HEK293T (cell line): ENCODE results near the gene NFAT5.
"Not testable (repeated sequence)": the region's sequence is repeated elsewhere in the genome, so short reads cannot be mapped to it uniquely, and the experiment has no call there.

Experiments
- CTCF ChIA-PET: fragments of 350-600 bp; formaldehyde crosslinking; extraction: SDS; loops from one replicate; lab custom pipeline; 2021; ENCODE audit warnings: antibody characterized with exemption, inconsistent platforms; lab: Yijun Ruan, JAX
- POLR2A ChIA-PET: fragments of 350-600 bp; formaldehyde crosslinking; extraction: SDS; loops from one replicate; lab custom pipeline; 2020; ENCODE audit warnings: antibody characterized with exemption, inconsistent platforms; lab: Yijun Ruan, JAX
- DNase-seq: peaks from one replicate; pipeline ENCODE4 v3.0.0; 2012; ENCODE audit warnings: mixed read lengths; ENCODE audit errors: extremely low spot score
- ARNT ChIP-seq: fragments of 450-650 bp; IDR thresholded peaks from 2 replicates; pipeline ENCODE4 v1.6.1; 2017; ENCODE audit warnings: mild to moderate bottlenecking
- BHLHE40 ChIP-seq: fragments of 450-650 bp; IDR thresholded peaks from 2 replicates; pipeline ENCODE4 v1.6.1; 2016; ENCODE audit warnings: mild to moderate bottlenecking, moderate library complexity, borderline replicate concordance
- CTBP1 ChIP-seq: fragments of 450-650 bp; IDR thresholded peaks from 2 replicates; pipeline ENCODE4 v1.6.1; 2016; ENCODE audit warnings: borderline replicate concordance
- ELF4 ChIP-seq: fragments of 450-650 bp; IDR thresholded peaks from 2 replicates; pipeline ENCODE4 v1.6.1; 2017; ENCODE audit warnings: antibody characterized with exemption
- FOXA1 ChIP-seq: fragments of 450-650 bp; IDR thresholded peaks from 2 replicates; pipeline ENCODE4 v1.6.1; 2016; ENCODE audit warnings: mild to moderate bottlenecking
- FOXK2 ChIP-seq: fragments of 450-650 bp; IDR thresholded peaks from 2 replicates; pipeline ENCODE4 v1.6.1; 2016; ENCODE audit warnings: mild to moderate bottlenecking
- FOXM1 ChIP-seq: fragments of 450-650 bp; IDR thresholded peaks from 2 replicates; pipeline ENCODE4 v1.6.1; 2017; ENCODE audit warnings: mild to moderate bottlenecking, borderline replicate concordance
- HDGF ChIP-seq: fragments of 450-650 bp; IDR thresholded peaks from 2 replicates; pipeline ENCODE4 v1.6.1; 2017; ENCODE audit warnings: antibody characterized with exemption, borderline replicate concordance
- L3MBTL2 ChIP-seq: fragments of 450-650 bp; conservative IDR thresholded peaks from 2 replicates; pipeline ENCODE4 v1.6.1; 2016; ENCODE audit warnings: mild to moderate bottlenecking
- LEF1 ChIP-seq: fragments of 450-650 bp; IDR thresholded peaks from 2 replicates; pipeline ENCODE4 v1.6.1; 2017; ENCODE audit warnings: mild to moderate bottlenecking, borderline replicate concordance
- NFRKB ChIP-seq: fragments of 450-650 bp; IDR thresholded peaks from 2 replicates; pipeline ENCODE4 v1.6.1; 2016; ENCODE audit warnings: mild to moderate bottlenecking, moderate library complexity
- SP1 ChIP-seq: fragments of 450-650 bp; IDR thresholded peaks from 2 replicates; pipeline ENCODE4 v1.6.1; 2017
- SUZ12 ChIP-seq: fragments of 450-650 bp; IDR thresholded peaks from 2 replicates; pipeline ENCODE4 v1.6.1; 2016; ENCODE audit warnings: mild to moderate bottlenecking
- TARDBP ChIP-seq: fragments of 450-650 bp; IDR thresholded peaks from 2 replicates; pipeline ENCODE4 v1.6.1; 2016
- ZNF384 ChIP-seq: fragments of 450-650 bp; IDR thresholded peaks from 2 replicates; pipeline ENCODE4 v1.6.1; 2016
- TF ChIP-seq, protein P1 (sequence below): fragments of 450-650 bp; IDR thresholded peaks from 2 replicates; pipeline ENCODE4 v1.6.1; 2016

The NFAT5 gene

DNA sequence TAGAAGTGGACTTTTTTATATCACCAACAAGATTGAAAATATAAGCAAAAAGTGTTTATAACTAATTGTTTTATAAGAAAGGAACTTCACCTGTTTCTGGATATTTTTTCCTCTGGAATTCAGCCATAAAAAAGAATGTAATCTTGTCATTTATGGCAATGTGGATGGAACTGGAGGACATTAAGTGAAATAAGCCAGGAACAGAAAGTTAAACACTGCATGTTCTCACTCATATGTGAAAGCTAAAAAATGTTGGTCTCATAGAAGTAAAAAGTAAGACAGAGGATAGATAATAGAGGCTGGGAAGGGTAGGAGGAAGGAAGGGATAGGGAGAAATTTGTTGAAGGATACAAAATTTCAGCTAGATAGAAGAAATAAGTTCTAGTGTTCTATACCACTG, 67.6 kb downstream of the NFAT5 start:
- DNase-seq = no peak
- ChIA-PET CTCF (no interaction called here), POLR2A (no interaction called here)
- TF ChIP-seq NFRKB = no peak
- no peak for TF ChIP-seq LEF1
- no peak for TF ChIP-seq HDGF
- TF ChIP-seq BHLHE40 = no peak
- TF ChIP-seq FOXA1 = no peak
- TF ChIP-seq TARDBP = no peak
- TF ChIP-seq FOXK2 = no peak
- TF ChIP-seq, protein P1, sequence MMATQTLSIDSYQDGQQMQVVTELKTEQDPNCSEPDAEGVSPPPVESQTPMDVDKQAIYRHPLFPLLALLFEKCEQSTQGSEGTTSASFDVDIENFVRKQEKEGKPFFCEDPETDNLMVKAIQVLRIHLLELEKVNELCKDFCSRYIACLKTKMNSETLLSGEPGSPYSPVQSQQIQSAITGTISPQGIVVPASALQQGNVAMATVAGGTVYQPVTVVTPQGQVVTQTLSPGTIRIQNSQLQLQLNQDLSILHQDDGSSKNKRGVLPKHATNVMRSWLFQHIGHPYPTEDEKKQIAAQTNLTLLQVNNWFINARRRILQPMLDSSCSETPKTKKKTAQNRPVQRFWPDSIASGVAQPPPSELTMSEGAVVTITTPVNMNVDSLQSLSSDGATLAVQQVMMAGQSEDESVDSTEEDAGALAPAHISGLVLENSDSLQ = no peak

GRCh38 chr16:69636563-69637146, 70.9 kb downstream of the NFAT5 start:
- CTCF ChIA-PET, POLR2A ChIA-PET, DNase-seq: not testable (repeated sequence)

- CTCF ChIA-PET, POLR2A ChIA-PET, DNase-seq: not testable (repeated sequence)
Measured at GRCh38 chr16:69637206-69637865, 71.6 kb downstream of the NFAT5 start.

DNA sequence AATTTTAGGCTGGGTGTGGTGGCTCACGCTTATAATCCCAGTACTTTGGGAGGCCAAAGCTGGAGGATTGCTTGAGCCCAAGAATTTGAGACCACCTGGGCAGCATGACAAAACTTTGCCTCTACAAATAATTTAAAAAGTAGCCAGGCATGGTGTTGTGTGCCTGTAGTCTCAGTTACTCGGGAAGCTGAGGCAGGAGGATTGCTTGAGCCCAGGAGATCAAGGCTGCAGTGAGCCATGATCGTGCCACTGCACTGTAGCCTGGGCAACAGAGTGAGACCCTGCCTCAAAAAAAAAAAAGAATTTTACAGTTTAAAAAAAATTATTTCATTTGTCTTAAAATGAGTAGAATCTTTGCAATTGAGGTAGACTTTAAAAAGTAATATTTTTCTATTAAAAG, 78.2 kb downstream of the NFAT5 start:
- CTCF ChIA-PET = not testable (repeated sequence)

GRCh38 chr16:69644790-69645189, 79.0 kb downstream of the NFAT5 start:
- CTCF ChIA-PET = no interaction called here
- DNase-seq = no peak
- TF ChIP-seq ZNF384 (no peak), LEF1 (no peak), BHLHE40 (no peak), CTBP1 (no peak), FOXK2 (no peak)
- TF ChIP-seq, protein P1 = no peak
- POLR2A ChIA-PET = no interaction called here

More for the DNA sequence above, 78.2 kb downstream of the NFAT5 start:
- POLR2A ChIA-PET, DNase-seq: not testable (repeated sequence)

DNA sequence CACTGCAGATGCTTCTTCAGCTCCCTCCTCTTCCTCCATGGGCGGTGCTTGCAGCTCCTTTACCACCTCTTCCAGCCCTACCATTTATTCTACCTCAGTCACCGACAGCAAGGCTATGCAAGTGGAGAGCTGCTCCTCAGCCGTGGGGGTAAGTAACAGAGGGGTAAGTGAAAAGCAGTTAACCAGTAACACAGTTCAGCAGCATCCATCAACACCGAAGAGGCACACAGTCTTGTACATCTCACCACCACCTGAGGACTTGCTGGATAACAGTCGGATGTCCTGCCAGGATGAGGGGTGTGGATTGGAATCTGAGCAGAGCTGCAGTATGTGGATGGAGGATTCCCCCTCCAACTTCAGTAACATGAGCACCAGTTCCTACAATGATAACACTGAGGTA, 81.3 kb downstream of the NFAT5 start:
- no peak for DNase-seq
- POLR2A ChIA-PET = no interaction called here
- TF ChIP-seq ARNT = no peak
- no peak for TF ChIP-seq FOXM1
- TF ChIP-seq NFRKB = no peak
- no peak for TF ChIP-seq BHLHE40
- TF ChIP-seq TARDBP = no peak
- no peak for TF ChIP-seq SUZ12
- no peak for TF ChIP-seq ZNF384
- no peak for TF ChIP-seq FOXA1
- TF ChIP-seq ELF4 = no peak
- no peak for TF ChIP-seq FOXK2
- TF ChIP-seq CTBP1 = no peak
- no peak for TF ChIP-seq SP1
- no peak for TF ChIP-seq HDGF
- no peak for TF ChIP-seq L3MBTL2
- TF ChIP-seq, protein P1 = no peak
- TF ChIP-seq LEF1 = no peak
- CTCF ChIA-PET = no interaction called here

DNA sequence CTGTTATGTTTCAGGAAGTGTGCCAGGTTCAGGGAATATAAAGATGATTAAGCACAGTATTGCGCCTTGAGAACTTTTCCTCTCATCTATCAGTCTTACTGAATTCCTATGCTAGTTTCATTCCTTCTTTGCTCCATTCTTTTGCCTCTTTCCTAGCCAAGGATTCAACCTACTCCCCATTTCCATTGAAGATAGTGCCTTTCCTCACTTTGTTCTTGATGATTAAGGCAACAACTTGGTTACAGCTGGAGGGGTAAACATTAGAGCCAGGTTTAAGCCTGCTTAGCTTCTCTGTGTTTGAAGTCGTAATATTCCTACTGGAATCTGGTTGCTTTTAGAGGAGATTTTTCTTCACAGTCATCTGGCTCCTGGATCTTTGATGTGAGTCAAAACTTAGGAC, 85.5 kb downstream of the NFAT5 start:
- CTCF ChIA-PET = no interaction called here
- TF ChIP-seq TARDBP (no peak), CTBP1 (no peak), HDGF (no peak), ARNT (no peak), L3MBTL2 (no peak), ZNF384 (no peak), FOXA1 (no peak), BHLHE40 (no peak), FOXM1 (no peak), ELF4 (no peak), SUZ12 (no peak), NFRKB (no peak)
- TF ChIP-seq, protein P1 = no peak
- DNase-seq = no peak
- POLR2A ChIA-PET = no interaction called here
